ENCODE data around the gene ARFGEF3.
A peak's percentile ranks its signal among the peaks of the same experiment; 100 is the strongest.

Gene ARFGEF3

GRCh38 chr6:138115877-138116660, 45.7 kb upstream of the ARFGEF3 start (continued):
- TF ChIP-seq CTCF (tag by site-specific recombination; IDR thresholded peaks at IDR 0.05) (peak; percentile 57; the same call in 1 of the 2 replicates), BCL11B (tag by site-specific recombination; IDR thresholded peaks at IDR 0.05; ENCODE audit: low read depth) (no peak), ZNF654 (tag by site-specific recombination; IDR thresholded peaks at IDR 0.05; ENCODE audit: low read depth) (peak; percentile 98), ZBTB17 (tag by site-specific recombination; IDR thresholded peaks at IDR 0.05) (peak; percentile 44; the same call in 1 of the 2 replicates), FEZF1 (tag by site-specific recombination; IDR thresholded peaks at IDR 0.05) (0 out of 2 replicates have a peak, but pooled peaks have one; percentile 5), ZNF561 (tag by site-specific recombination; IDR thresholded peaks at IDR 0.05; ENCODE audit: borderline replicate concordance) (no peak), GLIS1 (tag by site-specific recombination; IDR thresholded peaks at IDR 0.05) (no peak), ZNF2 (tag by site-specific recombination; IDR thresholded peaks at IDR 0.05) (0 out of 2 replicates have a peak, but pooled peaks have one; percentile 58), ZNF10 (tag by site-specific recombination; IDR thresholded peaks at IDR 0.05) (no peak), ZNF768 (tag by site-specific recombination; IDR thresholded peaks at IDR 0.05) (peak; percentile 54), ZNF394 (tag by site-specific recombination; IDR thresholded peaks at IDR 0.05; ENCODE audit: borderline replicate concordance) (peak; percentile 12; the same call in 1 of the 2 replicates), ZSCAN23 (tag by site-specific recombination; IDR thresholded peaks at IDR 0.05) (no peak), SCRT1 (tag by site-specific recombination; IDR thresholded peaks at IDR 0.05; ENCODE audit: borderline replicate concordance) (0 out of 2 replicates have a peak, but pooled peaks have one; percentile 45)
- TF ChIP-seq, protein P1, sequence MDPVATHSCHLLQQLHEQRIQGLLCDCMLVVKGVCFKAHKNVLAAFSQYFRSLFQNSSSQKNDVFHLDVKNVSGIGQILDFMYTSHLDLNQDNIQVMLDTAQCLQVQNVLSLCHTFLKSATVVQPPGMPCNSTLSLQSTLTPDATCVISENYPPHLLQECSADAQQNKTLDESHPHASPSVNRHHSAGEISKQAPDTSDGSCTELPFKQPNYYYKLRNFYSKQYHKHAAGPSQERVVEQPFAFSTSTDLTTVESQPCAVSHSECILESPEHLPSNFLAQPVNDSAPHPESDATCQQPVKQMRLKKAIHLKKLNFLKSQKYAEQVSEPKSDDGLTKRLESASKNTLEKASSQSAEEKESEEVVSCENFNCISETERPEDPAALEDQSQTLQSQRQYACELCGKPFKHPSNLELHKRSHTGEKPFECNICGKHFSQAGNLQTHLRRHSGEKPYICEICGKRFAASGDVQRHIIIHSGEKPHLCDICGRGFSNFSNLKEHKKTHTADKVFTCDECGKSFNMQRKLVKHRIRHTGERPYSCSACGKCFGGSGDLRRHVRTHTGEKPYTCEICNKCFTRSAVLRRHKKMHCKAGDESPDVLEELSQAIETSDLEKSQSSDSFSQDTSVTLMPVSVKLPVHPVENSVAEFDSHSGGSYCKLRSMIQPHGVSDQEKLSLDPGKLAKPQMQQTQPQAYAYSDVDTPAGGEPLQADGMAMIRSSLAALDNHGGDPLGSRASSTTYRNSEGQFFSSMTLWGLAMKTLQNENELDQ (tag by site-specific recombination; IDR thresholded peaks at IDR 0.05; ENCODE audit: low read depth): no peak
- TF ChIP-seq, protein P2, sequence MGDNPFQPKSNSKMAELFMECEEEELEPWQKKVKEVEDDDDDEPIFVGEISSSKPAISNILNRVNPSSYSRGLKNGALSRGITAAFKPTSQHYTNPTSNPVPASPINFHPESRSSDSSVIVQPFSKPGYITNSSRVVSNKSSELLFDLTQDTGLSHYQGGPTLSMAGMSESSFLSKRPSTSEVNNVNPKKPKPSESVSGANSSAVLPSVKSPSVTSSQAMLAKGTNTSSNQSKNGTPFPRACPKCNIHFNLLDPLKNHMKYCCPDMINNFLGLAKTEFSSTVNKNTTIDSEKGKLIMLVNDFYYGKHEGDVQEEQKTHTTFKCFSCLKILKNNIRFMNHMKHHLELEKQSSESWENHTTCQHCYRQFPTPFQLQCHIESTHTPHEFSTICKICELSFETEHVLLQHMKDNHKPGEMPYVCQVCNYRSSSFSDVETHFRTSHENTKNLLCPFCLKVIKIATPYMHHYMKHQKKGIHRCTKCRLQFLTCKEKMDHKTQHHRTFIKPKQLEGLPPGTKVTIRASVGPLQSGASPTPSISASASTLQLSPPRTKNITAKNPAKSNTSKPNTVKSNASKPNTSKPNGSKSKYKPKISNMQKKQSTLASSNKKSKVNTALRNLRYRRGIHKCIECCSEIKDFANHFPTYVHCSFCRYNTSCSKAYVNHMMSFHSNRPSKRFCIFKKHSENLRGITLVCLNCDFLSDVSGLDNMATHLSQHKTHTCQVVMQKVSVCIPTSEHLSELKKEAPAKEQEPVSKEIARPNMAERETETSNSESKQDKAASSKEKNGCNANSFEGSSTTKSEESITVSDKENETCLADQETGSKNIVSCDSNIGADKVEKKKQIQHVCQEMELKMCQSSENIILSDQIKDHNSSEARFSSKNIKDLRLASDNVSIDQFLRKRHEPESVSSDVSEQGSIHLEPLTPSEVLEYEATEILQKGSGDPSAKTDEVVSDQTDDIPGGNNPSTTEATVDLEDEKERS (tag by site-specific recombination; IDR thresholded peaks at IDR 0.05): peak; percentile 59; the same call in 1 of the 2 replicates

GRCh38 chr6:138116661-138116999, 45.1 kb upstream of the ARFGEF3 start:
- H3K27ac ChIP-seq (ENCODE audit: extremely low read depth, low read depth, low read length): no peak overlapping the region
- no peaks in the 10 kb centered on the region for H3K36me3 ChIP-seq (ENCODE audit: control insufficient read depth in 2 of 2, insufficient read depth in 1 of 2, low read length in 2 of 2)
- no peak overlapping the region for H3K4me3 ChIP-seq (ENCODE audit: low read depth, low read length)
- TF ChIP-seq ZNF610 (tag by site-specific recombination; IDR thresholded peaks at IDR 0.05; ENCODE audit: borderline replicate concordance): no peak
- TF ChIP-seq ZNF24 (tag by site-specific recombination; IDR thresholded peaks at IDR 0.05): no peak
- TF ChIP-seq, protein P3, sequence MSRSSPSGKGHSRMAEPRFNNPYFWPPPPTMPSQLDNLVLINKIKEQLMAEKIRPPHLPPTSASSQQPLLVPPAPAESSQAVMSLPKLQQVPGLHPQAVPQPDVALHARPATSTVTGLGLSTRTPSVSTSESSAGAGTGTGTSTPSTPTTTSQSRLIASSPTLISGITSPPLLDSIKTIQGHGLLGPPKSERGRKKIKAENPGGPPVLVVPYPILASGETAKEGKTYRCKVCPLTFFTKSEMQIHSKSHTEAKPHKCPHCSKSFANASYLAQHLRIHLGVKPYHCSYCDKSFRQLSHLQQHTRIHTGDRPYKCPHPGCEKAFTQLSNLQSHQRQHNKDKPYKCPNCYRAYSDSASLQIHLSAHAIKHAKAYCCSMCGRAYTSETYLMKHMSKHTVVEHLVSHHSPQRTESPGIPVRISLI (tag by site-specific recombination; IDR thresholded peaks at IDR 0.05): no peak
- TF ChIP-seq PRDM1 (tag by site-specific recombination; IDR thresholded peaks at IDR 0.05): no peak
- ChIA-PET CTCF (interaction anchor here (0.5 to 5.2 kb wide), 53 partner anchors 8 to 1248 kb away, joined by 3 to 57 read pairs (median 5); partner anchors contain the start of gene HEBP2), POLR2A (no interaction called here)
- no peaks in the 10 kb centered on the region for H3K4me1 ChIP-seq (ENCODE audit: control insufficient read depth, insufficient read depth, low read length)
- H3K9me3 ChIP-seq (ENCODE audit: control insufficient read depth, insufficient read depth, low read depth, low read length): no peaks in the 10 kb centered on the region
